ENCODE measurements around the gene ACMSD.
"Not testable (repeated sequence)": the region's sequence is repeated elsewhere in the genome, so short reads cannot be mapped to it uniquely, and the experiment has no call there.

Gene ACMSD

GRCh38 chr2:134846213-134846612 lies 7.8 kb downstream of the ACMSD start:
- in situ Hi-C loops (cut with HindIII; ENCODE audit: low sequenced_read_pairs): no loop called here

- in situ Hi-C loops (cut with HindIII; ENCODE audit: low sequenced_read_pairs): not testable (repeated sequence)
Observed at GRCh38 chr2:134847582-134847981, 9.2 kb downstream of the ACMSD start.

- in situ Hi-C loops (cut with HindIII; ENCODE audit: low sequenced_read_pairs): no loop called here
Observed at GRCh38 chr2:134852518-134852917, 14.1 kb downstream of the ACMSD start.

- in situ Hi-C loops (cut with HindIII; ENCODE audit: low sequenced_read_pairs): no loop called here
Observed at GRCh38 chr2:134855709-134856108, 17.3 kb downstream of the ACMSD start.

GRCh38 chr2:134858245-134858644 lies 19.8 kb downstream of the ACMSD start:
- in situ Hi-C loops (cut with HindIII; ENCODE audit: low sequenced_read_pairs): no loop called here

- in situ Hi-C loops (cut with HindIII; ENCODE audit: low sequenced_read_pairs): no loop called here
Observed at GRCh38 chr2:134861173-134861572, 22.8 kb downstream of the ACMSD start.

- in situ Hi-C loops (cut with HindIII; ENCODE audit: low sequenced_read_pairs): no loop called here
Observed at GRCh38 chr2:134862069-134862468, 23.7 kb downstream of the ACMSD start.

- in situ Hi-C loops (cut with HindIII; ENCODE audit: low sequenced_read_pairs): no loop called here
Observed at GRCh38 chr2:134862674-134863073, 24.3 kb downstream of the ACMSD start.

- in situ Hi-C loops (cut with HindIII; ENCODE audit: low sequenced_read_pairs): no loop called here
Observed at GRCh38 chr2:134863446-134863845, 25.0 kb downstream of the ACMSD start.

GRCh38 chr2:134865067-134865787 lies 26.8 kb downstream of the ACMSD start:
- in situ Hi-C loops (cut with HindIII; ENCODE audit: low sequenced_read_pairs): no loop called here

GRCh38 chr2:134866498-134867099 lies 28.2 kb downstream of the ACMSD start:
- in situ Hi-C loops (cut with HindIII; ENCODE audit: low sequenced_read_pairs): no loop called here

- in situ Hi-C loops (cut with HindIII; ENCODE audit: low sequenced_read_pairs): no loop called here
Observed at GRCh38 chr2:134869946-134870736, 31.7 kb downstream of the ACMSD start.

GRCh38 chr2:134873152-134873551 lies 34.7 kb downstream of the ACMSD start:
- in situ Hi-C loops (cut with HindIII; ENCODE audit: low sequenced_read_pairs): no loop called here

GRCh38 chr2:134875309-134875708 lies 36.9 kb downstream of the ACMSD start:
- in situ Hi-C loops (cut with HindIII; ENCODE audit: low sequenced_read_pairs): no loop called here

- in situ Hi-C loops (cut with HindIII; ENCODE audit: low sequenced_read_pairs): no loop called here
Observed at GRCh38 chr2:134882773-134883172, 44.4 kb downstream of the ACMSD start.

GRCh38 chr2:134883552-134884293 lies 45.3 kb downstream of the ACMSD start:
- in situ Hi-C loops (cut with HindIII; ENCODE audit: low sequenced_read_pairs): no loop called here

- in situ Hi-C loops (cut with HindIII; ENCODE audit: low sequenced_read_pairs): no loop called here
Observed at GRCh38 chr2:134884435-134884834, 46.0 kb downstream of the ACMSD start.

GRCh38 chr2:134892282-134893035 lies 54.0 kb downstream of the ACMSD start:
- in situ Hi-C loops (cut with HindIII; ENCODE audit: low sequenced_read_pairs): loop anchor here (5.0 kb wide), 1 partner anchor 100 kb away; no protein-coding TSS in a partner anchor

GRCh38 chr2:134897932-134898331 lies 59.5 kb downstream of the ACMSD start:
- in situ Hi-C loops (cut with HindIII; ENCODE audit: low sequenced_read_pairs): no loop called here

- in situ Hi-C loops (cut with HindIII; ENCODE audit: low sequenced_read_pairs): no loop called here
Observed at GRCh38 chr2:134899204-134899603, 60.8 kb downstream of the ACMSD start.

Measured in endothelial cell of hepatic sinusoid (primary cell).